HG03460 (cell line): ENCODE measurements around the gene CYB561A3.

Experiments used
- ATAC-seq: cut with Tn5 transposase; IDR thresholded peaks from one replicate; pipeline ENCODE4 v1.9.1; 2021; ENCODE audit not compliant: unreplicated experiment

Gene CYB561A3

DNA sequence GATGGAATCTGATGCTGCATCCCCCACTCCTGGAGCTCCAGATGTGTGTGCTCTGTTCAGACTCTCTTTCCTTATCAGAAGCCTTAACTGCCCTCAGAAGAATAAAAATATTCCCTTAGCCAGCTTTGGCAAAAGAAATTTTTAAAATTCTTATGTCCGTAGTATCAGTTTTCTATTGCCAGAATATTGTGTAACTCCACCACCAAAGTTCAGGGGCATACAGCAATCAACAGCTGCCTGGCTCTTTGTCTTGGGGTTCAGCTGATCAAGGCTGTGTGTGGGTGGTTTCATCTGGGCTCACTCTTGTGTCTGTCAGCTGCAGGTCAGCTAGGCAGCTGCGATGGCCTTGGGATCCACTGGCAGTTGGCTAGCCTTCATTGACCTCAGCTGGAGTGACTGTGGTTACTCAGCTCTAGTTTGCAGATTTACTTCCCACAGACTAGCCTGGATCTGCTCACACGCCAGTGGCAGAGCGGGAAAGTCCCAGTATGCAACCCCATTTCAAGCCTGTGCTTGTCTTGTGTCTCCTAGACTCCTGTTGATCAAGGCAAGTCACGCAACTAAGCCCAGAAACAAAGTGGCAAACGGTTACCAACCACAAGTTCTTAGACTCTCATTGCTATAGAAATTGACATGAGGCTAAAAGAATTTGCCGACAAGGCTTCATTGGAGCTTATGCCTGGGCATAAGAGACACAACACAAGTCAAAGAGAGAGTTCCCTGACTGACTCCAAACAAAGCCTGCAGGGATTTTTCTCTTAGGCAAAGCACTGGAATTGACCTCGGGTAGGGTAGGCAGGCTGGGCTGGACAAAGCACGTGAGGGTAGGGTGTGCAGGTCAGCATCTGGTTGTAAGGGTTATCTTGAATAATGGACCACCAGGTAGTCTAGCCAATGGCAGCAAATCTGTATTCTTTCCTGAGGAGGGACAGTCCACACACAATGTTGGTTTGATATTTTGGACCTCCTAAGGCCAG, 8.0 kb upstream of the CYB561A3 start:
- ATAC-seq: no peak

DNA sequence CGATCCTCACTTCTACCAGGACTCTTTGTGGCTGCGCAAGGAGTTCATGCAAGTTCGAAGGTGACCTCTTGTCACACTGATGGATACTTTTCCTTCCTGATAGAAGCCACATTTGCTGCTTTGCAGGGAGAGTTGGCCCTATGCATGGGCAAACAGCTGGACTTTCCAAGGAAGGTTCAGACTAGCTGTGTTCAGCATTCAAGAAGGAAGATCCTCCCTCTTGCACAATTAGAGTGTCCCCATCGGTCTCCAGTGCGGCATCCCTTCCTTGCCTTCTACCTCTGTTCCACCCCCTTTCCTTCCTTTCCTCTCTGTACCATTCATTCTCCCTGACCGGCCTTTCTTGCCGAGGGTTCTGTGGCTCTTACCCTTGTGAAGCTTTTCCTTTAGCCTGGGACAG, 7.0 kb upstream of the CYB561A3 start:
- ATAC-seq: no peak

DNA sequence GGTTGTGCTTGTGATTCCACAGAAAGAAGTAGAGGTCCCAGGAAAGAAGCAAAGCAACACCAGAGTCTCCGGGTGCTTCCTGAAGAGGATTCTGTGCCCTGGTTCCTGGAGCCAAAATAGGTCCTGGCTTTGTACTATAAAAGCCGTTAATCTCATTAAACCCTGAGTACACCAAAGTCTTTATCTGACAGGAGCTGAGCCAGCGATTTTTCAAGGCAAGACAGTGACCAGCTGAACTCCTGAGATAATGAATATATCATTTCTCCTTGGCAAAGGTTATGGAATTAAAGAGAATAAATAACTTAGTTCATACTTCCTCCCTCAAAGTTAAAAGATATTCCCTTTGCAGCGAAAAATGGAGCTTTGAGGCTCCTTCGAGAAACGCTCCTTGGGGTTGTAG, 5.7 kb upstream of the CYB561A3 start:
- ATAC-seq: no peak

DNA sequence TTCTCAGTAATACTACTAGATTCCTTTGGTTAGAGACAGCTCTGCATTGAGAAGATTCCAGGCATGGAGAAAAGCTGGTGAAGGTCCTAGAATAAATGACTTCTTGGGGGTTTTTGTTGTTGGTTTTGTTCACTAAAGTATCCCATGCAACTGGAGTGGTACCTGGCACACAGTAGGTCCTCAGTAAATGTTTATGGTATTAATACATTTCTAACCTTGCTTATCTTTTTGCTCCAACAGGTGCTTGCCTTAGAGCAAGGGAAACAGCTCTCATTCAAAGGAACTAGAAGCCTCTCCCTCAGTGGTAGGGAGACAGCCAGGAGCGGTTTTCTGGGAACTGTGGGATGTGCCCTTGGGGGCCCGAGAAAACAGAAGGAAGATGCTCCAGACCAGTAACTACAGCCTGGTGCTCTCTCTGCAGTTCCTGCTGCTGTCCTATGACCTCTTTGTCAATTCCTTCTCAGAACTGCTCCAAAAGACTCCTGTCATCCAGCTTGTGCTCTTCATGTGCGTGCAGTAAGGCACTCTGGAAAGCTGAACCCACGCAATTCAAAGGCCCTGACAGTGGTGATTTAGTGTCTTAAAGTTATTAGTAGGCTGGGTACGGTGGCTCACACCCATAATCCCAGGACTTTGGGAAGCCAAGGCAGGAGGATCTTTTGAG, 2.5 kb upstream of the CYB561A3 start:
- no peak for ATAC-seq

DNA sequence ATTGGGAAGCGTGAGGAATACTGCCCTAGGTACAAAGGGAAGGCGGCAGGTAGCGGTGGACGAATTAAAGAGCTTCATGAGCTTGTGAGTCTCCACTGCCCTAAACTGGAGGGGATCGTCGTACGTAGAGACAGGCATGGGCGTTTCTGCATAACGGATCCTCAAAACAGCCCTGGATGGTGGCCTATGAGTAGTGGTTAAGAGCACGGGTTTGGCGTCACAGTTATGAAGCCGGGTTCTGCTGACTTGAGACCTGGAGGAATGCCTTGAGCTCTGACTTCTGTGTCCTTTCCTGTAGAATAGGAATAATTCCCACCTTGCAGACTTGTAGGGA, 827 bp upstream of the CYB561A3 start:
- ATAC-seq: no peak

DNA sequence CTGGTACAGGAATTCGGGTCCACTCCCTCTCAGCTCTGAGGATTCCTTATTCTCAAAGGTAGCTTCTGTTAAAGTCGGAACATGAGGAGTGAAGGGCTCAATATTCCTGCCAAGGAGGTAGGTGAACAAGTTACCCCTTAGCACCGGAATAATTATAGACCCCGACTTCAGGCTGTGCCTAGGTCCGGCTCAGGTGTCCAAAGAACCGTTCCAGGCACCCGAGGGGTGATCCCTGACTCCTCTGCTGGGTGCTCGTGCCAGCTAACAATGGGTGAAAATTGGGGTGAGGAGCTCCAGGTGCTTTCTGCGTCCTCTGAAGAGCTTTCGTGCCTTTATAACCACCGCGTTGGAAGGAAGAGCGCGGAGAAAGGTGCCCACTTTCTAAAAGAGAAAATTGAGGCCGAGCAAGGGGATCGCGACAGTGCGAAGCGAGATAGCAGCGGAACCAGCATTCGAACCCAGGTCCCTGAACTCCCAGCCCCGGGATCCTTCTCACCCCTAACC, 393 bp downstream of the CYB561A3 start:
- ATAC-seq: no peak

DNA sequence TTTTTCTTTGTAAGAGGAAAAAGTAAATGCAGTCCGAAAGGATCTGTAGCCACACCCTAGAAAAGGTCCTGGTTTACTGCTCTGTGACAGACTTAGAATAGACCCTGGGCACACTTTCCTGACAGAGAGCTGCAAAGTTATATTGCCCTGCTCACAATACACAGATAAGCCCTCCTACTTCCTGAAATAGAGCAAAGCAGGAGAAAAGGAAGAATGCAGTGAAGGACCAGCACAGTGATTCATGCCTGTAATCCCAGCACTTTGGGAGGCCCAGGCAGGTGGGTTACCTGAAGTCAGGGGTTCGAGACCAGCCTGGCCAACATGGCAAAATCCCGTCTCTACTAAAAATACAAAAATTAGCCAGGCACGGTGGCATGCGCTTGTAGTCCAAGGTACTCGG, 2.2 kb downstream of the CYB561A3 start:
- no peak for ATAC-seq

DNA sequence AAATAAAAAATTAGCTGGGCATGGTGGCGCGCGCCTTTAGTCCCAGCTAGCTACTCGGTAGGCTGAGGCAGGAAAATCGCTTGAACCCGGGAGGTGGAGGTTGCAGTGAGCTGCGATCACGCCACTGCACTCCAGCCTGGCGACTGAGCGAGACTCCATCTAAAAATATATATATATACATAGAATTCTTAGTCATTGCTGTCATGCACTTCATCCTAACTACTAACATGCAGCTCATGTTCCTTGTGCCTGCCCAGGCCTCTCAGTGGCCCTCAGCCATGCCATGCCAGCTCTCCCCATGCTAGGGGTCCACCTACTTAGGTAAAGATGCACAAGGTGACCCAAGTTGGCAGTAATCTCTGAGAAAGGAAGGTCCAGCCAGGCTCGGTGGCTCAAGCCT, 3.1 kb downstream of the CYB561A3 start:
- no peak for ATAC-seq

DNA sequence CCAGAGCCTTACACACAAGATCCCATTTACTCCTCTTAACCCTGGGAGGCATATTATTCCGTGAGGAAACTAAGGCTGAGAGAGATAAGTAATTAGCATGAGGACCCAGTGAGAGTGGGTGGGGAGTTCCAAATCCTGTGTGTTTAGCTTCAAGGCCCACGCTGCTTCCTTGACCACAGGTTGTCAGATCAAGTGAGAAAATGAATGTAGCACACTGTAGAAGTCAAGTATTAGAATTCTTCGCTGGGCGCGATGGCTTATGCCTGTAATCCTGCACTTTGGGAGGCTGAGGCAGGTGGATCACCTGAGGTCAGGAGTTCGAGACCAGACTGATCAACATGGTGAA, 3.8 kb downstream of the CYB561A3 start:
- no peak for ATAC-seq

DNA sequence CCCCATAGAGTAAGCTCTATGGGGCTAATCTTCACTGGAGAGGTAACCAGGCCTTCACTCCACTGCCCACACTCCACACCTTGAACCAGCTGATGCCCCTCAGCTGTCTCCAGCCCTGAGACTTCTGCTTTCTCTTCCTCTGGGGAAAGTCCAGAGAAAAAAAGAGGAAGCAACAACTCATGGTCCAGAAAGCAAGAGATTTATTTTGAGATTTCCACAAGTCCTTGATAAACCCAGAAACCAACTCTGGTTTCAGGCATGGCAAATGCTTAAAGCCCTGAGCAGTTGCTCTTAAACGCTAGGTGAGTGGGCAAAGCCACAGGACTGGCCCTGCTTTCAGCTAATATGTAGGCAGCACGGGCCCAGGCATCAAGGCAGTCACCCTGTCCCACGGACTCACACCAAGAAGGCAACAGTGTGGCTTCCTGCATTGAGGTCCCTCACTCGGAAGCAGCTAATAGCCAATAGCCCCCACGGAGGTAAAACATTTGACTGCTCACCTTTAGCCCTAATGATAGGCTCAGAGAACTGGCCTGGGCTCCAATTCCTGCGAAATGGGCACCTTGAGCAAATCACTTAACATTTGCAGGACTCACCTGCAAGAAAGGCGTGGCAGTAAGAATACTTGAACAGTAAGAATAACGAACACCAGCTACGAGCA, 4.3 kb downstream of the CYB561A3 start:
- ATAC-seq: peak; percentile 47

DNA sequence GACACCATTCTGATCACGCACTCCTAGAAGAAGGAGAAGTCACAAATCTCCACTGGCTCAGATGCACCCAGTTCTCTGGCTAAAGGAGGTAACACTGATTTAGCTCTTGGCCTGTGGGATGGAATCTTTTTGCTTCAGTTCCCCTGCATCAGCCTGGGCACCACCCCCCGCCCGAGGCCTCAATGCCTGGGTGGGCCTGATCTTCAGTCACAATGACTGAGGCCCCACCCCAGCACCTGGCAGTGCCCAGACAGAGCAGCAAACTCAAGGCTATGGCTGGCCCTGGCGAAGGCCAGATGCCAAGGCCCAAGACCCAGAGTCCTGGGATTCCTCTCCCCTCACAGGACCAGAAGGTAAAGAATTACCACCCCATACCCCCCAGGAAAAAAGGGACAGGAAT, 5.0 kb downstream of the CYB561A3 start:
- ATAC-seq: no peak

DNA sequence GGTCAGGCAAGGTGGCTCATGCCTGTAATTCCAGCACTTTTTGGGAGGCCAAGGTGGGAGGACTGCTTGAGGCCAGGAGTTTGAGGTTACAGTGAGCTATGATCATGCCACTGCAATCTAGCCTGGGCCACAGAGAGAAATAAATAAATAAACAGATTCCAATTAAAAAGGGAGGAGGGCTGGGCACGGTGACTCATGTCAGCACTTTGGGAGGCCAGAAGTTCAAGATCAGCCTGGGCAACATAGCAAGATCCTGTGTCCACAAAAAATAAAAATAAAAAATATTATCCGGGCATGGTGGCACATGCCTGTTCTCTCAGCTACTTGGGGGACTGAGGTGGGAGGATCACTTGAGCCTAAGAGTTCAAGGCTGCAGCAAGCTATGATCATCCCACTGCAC, 7.5 kb downstream of the CYB561A3 start:
- ATAC-seq: no peak

DNA sequence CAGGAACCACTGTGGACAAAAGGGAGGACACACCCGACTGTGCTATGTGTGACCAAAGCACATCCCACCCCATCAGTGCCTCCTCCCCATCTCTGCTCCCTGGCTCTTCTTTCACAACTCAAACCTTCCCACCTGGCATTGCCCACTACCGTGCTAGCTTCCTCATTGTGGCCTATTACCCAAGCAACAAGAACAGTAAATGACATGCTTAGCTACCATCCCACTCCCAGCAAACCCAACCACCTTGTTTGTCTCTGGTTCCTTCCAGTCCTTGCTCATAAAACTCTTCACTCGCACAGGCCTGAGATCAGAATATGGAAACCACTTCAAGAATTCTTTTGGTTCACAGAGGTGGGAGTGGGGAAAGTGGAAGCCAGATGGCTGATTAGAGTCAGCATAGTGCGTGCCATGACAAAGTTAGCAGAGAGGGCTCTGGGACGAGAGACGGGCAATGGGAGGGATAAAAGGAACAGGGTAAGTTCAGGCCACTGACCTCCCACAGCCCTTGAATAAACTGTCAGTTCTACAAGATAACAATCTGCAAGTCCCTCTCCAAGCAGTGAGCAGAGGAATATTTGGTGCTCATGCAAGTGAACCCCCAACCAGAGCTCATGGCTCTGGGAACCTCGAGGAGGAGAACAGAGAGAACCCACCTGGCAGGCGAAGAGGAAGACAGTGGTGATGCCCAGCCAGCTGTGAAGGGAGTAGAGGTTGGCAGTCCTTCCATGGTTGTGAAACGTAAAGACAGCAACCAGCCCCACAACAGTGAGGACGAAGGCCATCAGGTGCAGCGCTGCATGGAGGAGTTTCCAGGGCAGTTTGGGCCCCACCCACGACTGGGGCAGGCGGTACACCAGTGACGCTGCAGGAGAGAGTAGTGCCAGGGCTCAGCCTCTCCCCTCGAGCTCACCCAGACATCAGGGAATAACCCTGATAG, 8.3 kb downstream of the CYB561A3 start:
- no peak for ATAC-seq

DNA sequence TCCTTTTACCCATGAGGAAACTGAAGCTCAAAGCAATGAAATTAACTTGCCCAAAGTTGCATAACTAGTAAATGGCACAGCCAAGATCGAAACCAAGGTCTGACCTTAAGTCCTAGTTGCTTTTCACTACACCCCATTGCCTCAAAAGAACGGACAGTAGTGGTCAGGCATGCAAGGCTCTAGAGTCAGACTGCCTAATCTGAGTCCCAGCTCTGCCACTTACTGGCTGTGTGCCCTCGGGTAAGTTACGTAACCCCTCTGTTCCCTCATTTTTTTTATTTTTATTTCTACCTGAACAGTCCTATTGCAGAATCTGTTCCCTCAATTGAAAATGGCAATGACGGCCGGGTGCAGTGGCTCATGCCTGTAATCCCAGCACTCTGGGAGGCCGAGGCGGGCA, 9.6 kb downstream of the CYB561A3 start:
- ATAC-seq: no peak

DNA sequence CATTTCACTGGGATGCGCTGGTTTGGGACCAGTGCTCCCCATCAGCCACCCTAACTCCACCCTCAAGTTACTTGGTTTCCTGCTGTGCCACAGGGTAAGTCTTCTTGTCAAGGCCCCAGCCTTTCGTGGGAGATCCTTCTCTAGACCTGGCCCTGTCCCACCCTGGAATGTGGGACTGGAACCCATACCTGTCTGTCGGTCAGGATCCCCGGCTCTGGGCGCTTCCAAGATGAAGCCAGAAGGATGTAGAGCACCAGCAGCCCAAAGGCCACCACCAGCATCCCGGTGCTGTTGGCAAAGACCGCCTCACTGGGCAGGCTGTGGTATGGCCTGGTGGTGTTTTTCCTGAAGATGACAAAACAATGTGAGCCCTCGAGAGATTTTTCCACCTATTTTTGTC, 10.9 kb downstream of the CYB561A3 start:
- no peak for ATAC-seq

DNA sequence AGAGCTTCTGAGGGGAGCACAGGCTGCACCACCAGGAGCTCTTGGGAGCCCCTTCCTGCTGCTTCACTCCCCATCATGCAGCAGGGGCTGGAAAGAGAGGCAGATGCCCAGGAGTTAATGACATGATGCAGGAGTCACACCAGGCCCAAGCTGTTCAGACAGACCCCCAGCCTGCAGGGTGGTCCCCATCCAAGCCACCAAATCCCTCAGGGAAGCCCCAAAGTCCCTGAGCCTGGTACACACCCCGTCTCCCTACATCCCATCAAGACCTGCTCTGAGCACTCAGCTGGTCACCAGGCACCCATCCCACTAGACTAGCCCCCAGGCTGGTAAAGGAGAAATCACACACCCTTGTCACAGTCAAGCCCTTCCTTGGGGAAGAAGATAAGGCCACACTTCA, 11.3 kb downstream of the CYB561A3 start:
- no peak for ATAC-seq

DNA sequence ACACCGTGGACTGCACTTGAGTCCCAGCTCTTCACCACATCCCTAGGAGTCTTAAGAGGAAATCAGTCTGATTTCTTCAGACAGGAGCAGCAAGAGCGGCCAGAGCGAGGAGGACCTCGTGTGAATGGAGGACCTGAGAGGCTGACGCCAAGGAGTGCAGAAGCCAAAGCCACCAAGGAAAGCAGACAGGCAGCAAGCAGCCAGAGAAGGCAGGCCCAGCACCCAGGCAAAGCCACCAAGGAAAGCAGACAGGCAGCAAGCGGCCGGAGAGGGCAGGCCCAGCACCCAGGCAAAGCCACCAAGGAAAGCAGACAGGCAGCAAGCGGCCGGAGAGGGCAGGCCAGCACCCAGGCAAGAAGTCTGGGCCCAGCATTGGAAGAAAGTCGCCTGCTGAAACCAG, 11.8 kb downstream of the CYB561A3 start:
- no peak for ATAC-seq

DNA sequence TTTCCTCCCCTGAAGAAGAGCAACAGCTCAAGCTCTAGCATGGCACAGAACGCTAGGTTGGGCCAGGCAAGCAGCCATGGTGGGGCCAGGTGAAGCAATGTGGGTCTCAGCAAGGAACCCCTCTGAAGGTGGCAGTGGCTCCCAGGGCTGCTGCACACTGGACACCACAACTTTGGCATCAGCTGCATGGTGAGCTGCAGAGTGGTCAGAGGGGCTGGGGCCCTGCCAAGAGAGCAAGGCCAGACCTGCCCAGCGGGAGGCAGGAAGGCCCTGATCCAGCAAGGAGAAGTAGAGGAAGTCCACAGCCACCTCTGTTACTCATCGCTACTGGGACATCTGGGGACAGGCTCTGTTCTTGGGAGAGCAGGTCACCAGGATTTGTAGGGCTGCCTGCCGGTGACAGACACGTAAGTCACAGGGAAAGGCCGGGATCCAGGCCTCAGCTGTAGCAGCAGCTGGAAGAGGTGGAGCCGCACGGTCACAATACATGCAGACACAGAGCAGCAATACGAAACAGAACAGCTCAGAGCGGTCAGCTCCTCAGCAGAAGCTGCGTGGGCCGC, 12.4 kb downstream of the CYB561A3 start:
- ATAC-seq: no peak

DNA sequence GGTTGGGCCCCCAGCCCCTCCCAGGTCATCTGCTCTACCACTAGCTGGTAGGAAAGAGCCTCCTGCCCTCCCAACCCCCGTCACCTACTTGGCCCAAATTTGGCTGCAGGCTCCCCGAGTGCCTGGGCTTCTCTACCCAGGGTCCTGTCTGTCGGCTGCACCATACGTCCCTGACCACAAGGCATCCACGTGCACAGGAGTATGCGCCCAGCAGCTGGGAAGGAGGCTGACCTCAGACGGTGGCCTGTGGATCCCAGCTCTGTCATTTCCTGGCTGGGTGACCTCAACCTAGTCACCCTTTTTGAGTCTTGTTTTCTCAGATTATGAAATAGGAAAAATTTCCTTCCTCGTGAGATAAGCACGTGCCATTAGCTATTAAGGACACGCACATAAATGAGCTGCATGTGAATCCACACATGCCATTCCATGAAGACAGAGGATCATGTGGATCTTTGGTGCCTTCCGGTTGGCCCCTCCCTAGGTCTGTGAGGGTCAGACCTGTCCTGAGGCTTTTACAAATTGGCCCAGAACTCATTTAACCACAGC, 13.7 kb downstream of the CYB561A3 start:
- ATAC-seq: no peak
